HG03565 (cell line): ENCODE measurements around the gene RNF182.
"Not testable (repeated sequence)": the region's sequence is repeated elsewhere in the genome, so short reads cannot be mapped to it uniquely, and the experiment has no call there.

Source experiments
- ATAC-seq: cut with Tn5 transposase; IDR thresholded peaks from one replicate; pipeline ENCODE4 v1.9.1; 2021; ENCODE audit warnings: mild to moderate bottlenecking, moderate library complexity; ENCODE audit not compliant: unreplicated experiment

Gene RNF182, protein sequence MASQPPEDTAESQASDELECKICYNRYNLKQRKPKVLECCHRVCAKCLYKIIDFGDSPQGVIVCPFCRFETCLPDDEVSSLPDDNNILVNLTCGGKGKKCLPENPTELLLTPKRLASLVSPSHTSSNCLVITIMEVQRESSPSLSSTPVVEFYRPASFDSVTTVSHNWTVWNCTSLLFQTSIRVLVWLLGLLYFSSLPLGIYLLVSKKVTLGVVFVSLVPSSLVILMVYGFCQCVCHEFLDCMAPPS

DNA sequence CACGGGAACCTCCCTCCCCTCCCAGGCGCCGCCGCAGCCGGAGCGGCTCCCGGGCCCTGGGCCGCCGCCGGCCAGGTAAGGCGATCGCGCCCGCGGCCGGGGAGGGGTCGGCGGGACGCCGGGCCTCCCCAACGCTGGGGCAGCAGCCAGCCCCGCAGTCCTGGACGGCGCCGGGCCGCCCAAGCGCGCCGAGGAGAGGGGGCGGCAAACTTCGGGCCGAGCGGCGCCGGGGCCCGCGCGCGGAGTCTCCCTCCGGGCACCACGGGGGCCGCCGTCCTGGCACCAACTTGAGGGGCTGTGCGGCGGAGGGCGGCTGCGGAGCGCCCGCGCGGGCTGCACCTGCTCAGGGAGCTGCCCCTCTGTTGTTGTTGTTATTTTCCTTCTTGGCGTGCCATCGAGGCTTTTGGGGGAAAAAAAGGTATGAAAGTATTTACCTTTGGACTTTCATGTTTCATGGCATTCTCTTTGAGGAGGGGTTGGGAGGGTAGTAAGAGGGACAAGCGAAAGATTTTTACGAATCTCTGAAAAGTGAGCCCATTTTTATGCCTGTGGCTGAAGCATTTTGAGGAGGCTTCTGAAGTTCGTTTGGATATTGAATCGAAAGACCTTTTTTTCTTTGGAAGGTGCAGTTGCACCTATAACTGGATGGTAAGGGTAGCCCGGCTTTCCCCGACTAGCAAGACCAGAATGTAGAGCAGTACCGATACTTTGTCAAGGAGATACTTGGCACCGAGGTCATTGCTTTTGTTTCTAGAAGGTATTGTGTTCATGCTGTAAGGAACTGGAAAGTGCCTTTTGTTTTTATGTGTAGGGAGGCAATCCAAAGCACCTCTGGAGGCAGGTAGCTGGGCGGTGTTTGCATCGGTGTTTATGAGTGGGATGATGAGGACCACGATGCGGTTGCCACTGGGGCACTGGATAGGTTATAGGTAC is at the start of gene RNF182:
TSS of gene RNF182 (plus strand) at position 4 of the 933 bp plus-strand sequence. CDS start 52,168 bp downstream, outside the sequence.
- no peak for ATAC-seq

DNA sequence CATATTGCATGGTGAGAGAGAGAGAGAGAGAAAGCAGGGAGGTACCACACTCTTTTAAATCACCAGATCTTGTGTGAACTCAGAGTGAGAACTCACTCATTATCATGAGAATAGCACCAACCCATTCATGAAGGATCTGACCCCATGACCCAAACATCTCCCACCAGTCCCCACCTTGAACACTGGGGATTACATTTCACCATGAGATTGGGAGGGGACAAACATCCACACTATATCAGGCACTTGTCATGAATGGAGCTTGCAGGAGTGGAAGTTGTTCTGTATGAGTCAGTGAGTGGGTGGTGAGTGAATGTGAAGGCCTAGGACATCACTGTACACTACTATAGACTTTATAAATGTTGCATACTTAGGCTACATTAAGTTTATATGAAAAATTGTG is 47.7 kb upstream of the RNF182 start:
- ATAC-seq: no peak

DNA sequence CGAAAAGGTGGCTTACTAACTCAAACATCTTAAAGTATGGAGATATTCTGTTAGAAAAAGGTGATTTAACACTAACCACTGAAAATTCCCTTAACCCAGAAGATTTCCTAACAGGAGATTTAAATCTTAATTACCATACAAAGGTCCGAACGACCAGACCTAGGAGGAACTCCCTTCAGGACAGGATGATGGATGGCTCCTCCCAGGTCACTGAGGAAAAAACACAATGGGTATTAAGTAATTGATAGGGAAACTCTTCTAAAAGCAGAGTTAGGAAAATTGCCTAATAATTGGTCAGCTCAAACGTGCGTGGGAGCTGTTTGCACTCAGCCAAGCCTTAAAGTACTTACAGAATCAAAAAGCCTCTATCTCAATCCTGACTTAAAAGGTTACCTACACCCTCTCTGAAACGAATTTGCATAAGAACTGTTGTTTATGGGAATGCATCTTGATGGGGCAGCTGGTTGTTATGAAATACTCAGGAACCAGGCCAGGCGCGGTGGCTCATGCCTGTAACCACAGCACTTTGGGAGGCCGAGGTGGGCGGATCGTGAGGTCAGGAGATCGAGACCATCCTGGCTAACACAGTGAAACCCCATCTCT is 44.6 kb upstream of the RNF182 start:
- not testable (repeated sequence) for ATAC-seq

DNA sequence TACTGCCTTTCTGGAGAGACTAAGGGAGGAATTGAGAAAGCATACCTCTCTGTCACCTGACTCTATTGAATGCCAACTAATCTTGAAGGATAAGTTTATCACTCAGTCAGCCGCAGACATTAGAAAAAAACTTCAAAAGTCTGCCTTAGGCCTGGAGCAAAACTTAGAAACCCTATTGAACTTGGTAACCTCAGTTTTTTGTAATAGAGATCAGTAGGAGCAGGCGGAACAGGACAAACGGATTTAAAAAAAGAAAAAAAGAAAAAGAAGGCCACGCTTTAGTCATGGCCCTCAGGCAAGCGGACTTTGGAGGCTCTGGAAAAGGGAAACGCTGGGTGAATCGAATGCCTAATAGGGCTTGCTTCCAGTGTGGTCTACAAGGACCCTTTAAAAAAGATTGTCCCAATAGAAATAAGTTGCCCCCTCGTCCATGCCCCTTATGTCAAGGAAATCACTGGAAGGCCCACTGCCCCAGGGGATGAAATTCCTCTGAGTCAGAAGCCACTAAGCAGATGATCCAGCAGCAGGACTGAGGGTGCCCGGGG is 43.1 kb upstream of the RNF182 start:
- ATAC-seq: no peak

DNA sequence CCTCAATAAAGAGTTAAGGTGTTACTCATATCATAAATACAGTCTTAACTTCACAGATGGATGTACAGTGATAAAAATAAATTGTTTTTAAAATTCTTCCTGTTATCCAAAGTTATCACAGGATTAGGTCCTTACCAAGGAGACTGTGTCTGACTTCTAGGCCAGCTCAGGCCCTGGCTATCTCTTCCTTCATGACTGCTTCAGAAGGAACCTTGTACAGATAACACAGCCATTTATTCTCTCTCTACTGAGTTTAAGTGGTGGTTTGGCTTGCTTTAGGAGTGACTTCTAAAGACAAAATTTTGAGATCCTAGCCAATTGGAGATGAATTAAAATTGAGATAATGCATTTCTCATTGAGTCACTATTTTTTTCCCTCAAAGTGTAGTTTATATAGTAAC is 40.8 kb upstream of the RNF182 start:
- no peak for ATAC-seq

DNA sequence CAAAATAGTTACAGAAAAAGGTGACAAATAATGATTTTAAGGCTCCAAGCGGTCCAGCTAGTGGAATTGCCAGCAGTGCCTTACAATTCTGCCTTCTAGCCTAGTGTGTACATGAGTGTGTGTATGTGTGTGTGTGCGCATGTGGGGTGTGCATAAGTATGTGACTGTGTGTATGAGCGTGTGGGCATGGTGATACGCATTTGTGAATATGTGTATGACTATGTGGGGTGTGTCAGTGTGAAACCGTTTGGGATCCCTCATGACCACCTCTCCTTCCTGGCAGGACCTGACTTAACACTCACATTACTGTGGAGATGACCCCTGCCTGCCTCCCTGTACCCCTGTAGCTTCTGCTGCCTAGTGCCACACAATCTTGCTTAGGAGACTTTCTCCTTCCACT is 40.4 kb upstream of the RNF182 start:
- no peak for ATAC-seq

DNA sequence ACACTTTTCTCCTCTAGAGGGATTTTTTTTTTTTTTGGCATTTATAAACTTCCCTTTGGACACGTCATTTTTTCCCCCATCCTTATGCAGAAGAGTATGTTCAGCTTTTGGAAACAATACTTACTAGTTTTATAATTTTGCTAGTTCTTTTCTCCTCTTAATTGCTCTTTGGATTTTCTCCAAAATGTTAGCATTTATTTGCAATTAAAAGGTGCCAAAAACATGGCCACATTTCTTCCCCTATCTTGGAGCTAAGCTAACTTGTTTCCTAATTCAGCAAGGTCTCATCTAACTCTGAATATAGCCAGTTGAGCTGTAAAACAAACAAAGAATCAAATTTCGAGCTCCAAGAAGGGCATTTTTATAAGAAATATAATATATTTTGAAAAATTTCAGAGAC is 39.2 kb upstream of the RNF182 start:
- no peak for ATAC-seq

DNA sequence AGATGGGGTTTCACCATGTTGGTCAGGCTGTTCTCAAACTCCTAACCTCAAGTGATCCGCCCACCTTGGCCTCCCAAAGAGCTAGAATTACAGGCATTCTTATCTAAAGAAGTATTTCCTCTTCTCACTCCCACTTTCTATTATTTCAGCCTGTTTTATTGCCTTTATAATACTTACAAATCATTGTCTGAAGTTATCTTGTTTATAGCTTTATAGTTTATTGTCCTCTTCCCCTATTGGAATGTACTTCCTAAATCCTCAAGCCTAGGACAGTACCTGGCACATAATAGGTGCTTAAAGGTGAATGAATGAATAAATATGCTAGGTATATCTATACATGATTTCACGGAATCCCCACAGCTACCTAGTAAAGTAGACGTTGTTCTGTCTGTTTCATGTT is 37.8 kb upstream of the RNF182 start:
- no peak for ATAC-seq

DNA sequence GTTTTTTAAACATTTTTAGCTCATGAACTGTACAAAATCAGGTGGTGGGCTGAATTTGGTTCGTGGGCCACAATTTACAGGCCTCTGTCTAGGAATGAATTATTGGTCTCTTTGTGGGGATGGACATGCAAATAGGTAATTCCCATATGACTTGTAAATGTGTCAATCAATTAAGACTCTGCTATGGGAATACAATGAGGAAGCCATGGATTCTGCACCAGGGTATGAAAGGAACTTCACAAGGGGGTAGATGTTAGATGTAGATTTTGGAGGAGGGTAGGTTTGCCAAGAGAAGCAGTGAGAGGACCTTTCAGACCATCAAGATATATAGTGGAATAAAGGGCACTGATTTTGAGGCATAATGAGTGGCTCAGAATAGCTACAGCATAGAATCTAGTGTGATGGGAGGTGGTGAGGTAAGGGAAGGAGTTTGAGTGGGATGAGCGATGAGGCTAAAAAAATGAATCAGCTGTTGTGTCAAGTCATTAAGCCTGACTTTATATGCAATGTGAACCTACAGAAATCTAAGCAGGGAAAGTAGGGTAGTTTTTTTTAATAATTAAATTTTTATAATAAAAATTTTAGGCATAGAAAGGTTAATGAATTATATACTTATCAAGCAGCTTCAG is 32.6 kb upstream of the RNF182 start:
- no peak for ATAC-seq

DNA sequence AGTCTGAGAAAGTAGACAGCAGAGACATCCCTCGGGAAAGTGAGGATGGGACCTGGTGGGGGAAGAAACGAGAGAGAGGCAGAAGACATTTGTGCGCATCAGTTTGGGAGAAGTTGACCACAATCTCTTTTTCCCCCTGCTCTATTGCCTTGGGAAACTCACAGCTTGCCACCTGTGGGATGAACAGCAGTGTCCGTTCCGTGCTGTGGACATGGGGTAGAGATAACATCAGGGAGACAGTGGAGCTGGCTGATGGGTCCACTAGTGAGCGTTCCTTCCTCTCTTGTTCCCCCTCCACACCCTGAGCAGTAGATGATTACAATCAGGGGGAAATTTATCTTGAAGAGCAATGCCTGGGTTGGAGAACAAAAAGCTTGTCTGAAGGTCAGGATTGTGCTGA is 21.8 kb upstream of the RNF182 start:
- ATAC-seq: no peak

DNA sequence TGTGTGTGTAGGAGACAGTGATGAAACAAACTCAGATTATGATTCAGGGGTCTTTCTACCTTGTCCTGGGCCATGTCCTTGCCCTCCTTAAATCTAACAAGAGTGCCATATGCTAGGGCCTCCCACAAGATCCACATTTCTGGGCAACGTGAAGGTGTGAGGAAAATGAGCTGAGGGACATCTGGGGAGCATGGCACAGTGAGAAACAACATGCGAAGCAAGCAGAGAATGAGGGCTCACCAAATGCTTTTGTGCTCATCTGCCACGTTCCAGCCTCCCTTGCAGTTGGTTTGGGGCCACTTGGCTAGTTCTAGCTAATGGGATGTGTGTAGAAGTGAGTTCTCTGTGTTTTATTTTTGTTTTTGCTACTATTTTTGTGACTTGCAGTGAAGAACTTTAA is 21.4 kb upstream of the RNF182 start:
- no peak for ATAC-seq

DNA sequence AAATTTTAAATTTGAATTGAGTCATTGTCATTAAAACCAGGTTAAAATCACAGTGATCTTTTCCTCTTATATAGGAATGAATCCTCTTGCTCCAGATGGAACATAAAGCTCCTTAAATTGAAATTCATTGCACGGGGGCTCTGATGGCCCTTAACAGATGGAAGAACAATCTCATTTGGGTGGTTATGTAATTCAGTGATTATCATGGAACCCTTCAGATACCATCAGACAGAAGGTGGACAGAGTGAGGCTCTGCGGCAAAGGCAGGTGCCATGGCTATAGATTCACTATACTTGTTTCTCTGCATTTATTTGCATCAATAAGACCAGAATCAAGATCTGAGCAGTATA is 17.8 kb upstream of the RNF182 start:
- no peak for ATAC-seq

DNA sequence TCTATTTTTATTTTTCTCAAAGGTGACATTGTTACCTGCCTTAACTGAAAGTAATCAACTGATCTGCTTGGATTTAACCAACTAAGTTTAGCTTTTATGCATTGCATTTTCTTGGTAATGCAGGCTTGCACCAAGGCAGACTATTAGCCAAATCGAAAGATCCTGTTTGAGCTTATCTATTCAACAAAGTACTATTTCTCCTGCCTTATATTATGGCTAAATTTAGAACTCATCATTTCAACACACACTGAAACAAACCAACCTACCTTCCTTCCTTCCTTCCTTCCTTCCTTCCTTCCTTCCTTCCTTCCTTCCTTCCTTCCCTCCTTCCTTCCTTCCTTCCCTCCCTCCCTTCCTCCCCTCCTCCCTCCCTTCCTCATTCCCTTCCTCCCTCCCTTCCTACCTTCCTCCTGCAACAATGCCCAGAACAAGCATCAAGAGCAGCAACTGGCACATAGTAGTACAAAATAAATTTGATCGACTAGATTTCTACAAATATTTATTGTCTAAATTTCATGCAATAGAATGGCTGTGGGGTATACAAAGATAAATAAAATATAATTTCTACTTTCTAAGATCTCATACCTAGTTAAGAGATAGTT is 17.0 kb upstream of the RNF182 start:
- ATAC-seq: no peak

DNA sequence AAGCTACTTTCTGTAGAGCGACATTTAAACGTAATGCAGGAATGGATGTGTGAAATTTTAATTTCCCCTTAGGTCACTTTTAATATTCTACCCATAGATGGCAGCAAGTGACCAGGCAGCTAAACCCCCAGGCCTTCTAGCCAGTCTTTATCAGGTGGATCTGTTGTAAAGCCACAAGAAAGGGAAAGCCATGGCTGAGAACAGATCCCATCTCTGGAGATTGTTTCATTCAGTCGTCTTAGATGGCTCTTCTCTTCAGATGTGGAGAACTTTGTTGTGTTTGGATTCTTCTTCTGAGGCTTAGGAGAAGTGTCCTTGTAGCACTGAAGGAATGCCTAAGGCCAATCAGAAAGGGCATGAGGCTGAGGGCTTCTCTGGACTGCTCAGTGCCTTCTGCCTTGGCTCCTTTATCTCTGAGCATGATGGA is 15.8 kb upstream of the RNF182 start:
- ATAC-seq: no peak

DNA sequence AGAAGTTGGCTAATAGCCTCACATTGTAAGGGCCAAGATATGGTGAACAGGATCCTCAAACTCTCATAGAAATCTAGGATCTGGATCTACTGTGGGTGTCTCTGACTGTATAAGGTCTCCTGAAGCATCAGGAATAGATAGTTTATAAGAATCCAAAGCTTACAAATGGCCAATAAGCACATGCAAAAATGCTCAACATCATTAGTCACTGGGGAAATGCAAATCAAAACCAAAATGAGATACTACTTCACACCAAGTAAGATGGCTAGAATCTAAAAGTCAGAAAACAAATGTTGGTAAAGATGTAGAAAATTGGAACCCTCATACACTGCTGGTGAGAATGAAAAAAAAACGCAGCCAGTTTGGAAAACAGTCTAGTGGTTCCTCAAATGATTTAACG is 14.3 kb upstream of the RNF182 start:
- ATAC-seq: no peak

DNA sequence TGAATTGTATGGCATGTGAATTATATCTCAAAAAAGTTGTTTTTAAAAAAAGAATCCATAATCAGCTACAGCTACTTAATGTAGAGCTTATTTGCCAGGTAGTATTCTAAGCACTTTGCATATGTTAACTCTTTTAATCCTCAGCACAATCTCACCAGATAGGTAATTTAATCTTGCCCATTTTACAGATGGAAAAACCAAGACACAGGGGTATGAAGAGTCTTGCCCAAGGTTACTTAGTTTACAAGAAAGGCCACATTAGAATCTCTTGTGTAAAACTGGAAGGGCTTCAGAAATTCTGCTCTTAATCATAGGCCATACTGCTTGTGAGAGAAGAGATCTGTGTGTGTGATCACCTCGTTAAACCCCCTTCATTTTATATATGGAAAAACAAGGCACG is 13.4 kb upstream of the RNF182 start:
- ATAC-seq: no peak

DNA sequence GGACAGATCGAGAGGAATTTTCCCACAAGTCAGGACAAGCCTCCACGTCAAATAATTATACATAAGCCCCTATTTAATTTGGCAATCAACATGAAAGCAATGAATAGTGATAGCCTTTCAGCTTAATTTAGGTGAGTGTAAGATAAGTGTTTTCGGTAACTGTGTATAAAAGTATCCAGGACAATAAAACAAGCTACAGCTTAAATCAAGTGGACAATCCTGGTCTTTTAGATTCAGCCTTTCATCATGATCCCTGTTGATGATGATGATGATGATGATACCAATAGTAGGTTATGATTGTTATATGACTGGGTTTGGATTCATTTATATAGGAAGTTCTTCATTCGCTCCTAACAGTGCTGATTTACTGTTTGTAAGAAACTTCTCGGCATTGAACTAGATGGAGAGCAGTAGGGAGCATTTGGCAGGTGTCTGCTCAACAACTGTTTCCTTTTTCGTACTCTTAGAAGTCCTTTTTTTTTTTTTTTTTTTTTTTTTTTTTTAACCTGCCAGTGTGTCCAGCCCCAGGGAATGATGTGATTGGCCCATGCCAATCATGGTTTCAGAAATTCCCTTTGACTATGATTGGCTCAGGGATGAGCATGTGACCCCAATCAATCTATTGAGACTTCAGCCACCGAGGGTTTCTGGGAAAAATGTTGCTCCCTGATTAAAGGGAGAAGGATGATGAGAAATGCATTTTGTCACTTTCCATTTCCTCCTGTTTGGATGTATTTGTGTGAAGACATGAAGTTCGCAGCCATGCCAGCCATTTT is 11.3 kb upstream of the RNF182 start:
- no peak for ATAC-seq

DNA sequence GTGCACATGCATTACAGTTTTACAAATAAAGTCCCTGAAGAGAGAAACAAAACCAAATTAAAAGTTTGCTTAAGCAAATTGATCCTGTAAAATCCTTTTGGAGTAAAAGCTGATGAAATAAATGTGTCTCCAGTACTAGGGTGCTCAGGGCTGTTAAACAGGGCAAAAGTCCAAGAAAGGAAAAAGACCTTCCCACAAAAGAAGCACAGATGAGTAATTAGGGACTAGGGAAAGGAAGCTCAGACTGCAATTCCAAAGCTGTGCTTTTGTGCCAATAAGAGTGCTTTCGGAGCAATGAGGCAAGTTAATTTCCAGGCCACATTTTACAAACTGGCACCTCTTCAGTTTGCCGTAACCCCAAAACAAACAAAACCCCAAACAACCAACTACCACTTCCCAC is 10.4 kb upstream of the RNF182 start:
- ATAC-seq: no peak

DNA sequence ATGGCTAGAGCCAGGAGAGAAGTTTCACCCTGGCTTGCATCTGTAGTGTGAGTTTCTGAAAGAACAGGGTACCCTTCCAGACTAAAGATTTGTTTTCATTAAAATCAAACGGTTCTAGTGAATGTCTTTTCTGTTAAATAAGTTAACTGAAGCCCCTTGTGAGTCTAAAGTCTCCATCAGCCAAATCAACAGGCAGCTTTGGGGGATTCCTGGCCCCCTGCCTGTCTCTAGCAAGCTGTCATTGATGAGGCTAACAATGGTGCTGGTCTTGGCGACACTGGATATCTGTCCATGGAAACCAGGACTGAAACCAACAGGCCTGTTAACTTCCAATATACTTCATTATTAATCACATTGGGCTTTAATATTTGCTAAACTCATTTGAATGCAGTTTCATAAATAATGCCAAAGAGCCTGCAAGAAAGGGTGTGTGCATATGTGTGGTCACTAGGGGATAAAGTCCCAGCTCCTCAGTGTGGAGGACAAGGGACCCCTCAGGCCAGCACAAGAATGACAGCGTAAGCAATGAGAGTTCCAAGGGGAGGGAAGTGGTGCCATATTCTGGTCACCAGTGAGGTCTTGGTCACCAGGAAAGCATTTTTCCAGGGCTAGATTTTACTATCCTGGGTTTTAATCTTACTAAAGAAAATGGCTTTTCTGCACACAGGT is 9.1 kb upstream of the RNF182 start:
- no peak for ATAC-seq
